ENCODE results near the gene DNAJC15.
"Not testable (repeated sequence)": the region's sequence is repeated elsewhere in the genome, so short reads cannot be mapped to it uniquely, and the experiment has no call there.

DNAJC15 gene

GRCh38 chr13:43074824-43075510, 51.6 kb downstream of the DNAJC15 start:
- Histone ChIP-seq H3K9me3 (ENCODE audit: insufficient read depth, low read depth, low read length) (no peaks in the 10 kb centered on the region), H3K27ac (ENCODE audit: low read depth, low read length) (no peak overlapping the region), H3K4me3 (ENCODE audit: low read length) (no peak overlapping the region), H3K4me1 (ENCODE audit: insufficient read depth, low read length) (peaks cover 49% of the 10 kb centered on the region), H3K27me3 (ENCODE audit: insufficient read depth, low read length) (no peaks in the 10 kb centered on the region), H3K36me3 (ENCODE audit: insufficient read depth, low read length) (peaks cover 17% of the 10 kb centered on the region; the same call in 1 of the 2 replicates), H3K9ac (ENCODE audit: low read depth, low read length) (no peak overlapping the region)
- WGBS: 96% methylated on average over 3 of the region's 3 CpGs

- not testable (repeated sequence) for H3K27ac ChIP-seq (ENCODE audit: low read depth, low read length); H3K9me3 ChIP-seq (ENCODE audit: insufficient read depth, low read depth, low read length); H3K27me3 ChIP-seq (ENCODE audit: insufficient read depth, low read length); H3K4me3 ChIP-seq (ENCODE audit: low read length); H3K9ac ChIP-seq (ENCODE audit: low read depth, low read length)
- Histone ChIP-seq H3K4me1 (ENCODE audit: insufficient read depth, low read length) (peaks cover 49% of the 10 kb centered on the region), H3K36me3 (ENCODE audit: insufficient read depth, low read length) (peaks cover 17% of the 10 kb centered on the region; the same call in 1 of the 2 replicates)
- WGBS: 95% methylated on average over 3 of the region's 3 CpGs
Observed at GRCh38 chr13:43075511-43075902, 52.1 kb downstream of the DNAJC15 start.

GRCh38 chr13:43077046-43077445, 53.7 kb downstream of the DNAJC15 start:
- Histone ChIP-seq H3K4me1 (ENCODE audit: insufficient read depth, low read length) (peaks cover 35% of the 10 kb centered on the region), H3K27me3 (ENCODE audit: insufficient read depth, low read length) (no peaks in the 10 kb centered on the region), H3K36me3 (ENCODE audit: insufficient read depth, low read length) (peaks cover 25% of the 10 kb centered on the region; the same call in 1 of the 2 replicates), H3K4me3 (ENCODE audit: low read length) (no peak overlapping the region), H3K9ac (ENCODE audit: low read depth, low read length) (no peak overlapping the region), H3K27ac (ENCODE audit: low read depth, low read length) (no peak overlapping the region), H3K9me3 (ENCODE audit: insufficient read depth, low read depth, low read length) (no peaks in the 10 kb centered on the region)
- WGBS: 80% methylated on average over 1 of the region's 1 CpG

- Histone ChIP-seq H3K27ac (ENCODE audit: low read depth, low read length) (no peak overlapping the region), H3K4me1 (ENCODE audit: insufficient read depth, low read length) (peaks cover 30% of the 10 kb centered on the region), H3K9me3 (ENCODE audit: insufficient read depth, low read depth, low read length) (no peaks in the 10 kb centered on the region), H3K4me3 (ENCODE audit: low read length) (no peak overlapping the region), H3K36me3 (ENCODE audit: insufficient read depth, low read length) (peaks cover 26% of the 10 kb centered on the region; the same call in 1 of the 2 replicates), H3K27me3 (ENCODE audit: insufficient read depth, low read length) (no peaks in the 10 kb centered on the region), H3K9ac (ENCODE audit: low read depth, low read length) (no peak overlapping the region)
- WGBS: 79% methylated on average over 1 of the region's 1 CpG
Observed at GRCh38 chr13:43077461-43077860, 54.1 kb downstream of the DNAJC15 start.

- 73% methylated on average over 4 of the region's 4 CpGs for WGBS
- H3K4me1 ChIP-seq (ENCODE audit: insufficient read depth, low read length): peaks cover 26% of the 10 kb centered on the region
- H3K27me3 ChIP-seq (ENCODE audit: insufficient read depth, low read length): no peaks in the 10 kb centered on the region
- H3K27ac ChIP-seq (ENCODE audit: low read depth, low read length): no peak overlapping the region
- no peak overlapping the region for H3K4me3 ChIP-seq (ENCODE audit: low read length)
- no peaks in the 10 kb centered on the region for H3K9me3 ChIP-seq (ENCODE audit: insufficient read depth, low read depth, low read length)
- no peak overlapping the region for H3K9ac ChIP-seq (ENCODE audit: low read depth, low read length)
- H3K36me3 ChIP-seq (ENCODE audit: insufficient read depth, low read length): peaks cover 28% of the 10 kb centered on the region; the same call in 1 of the 2 replicates
Observed at GRCh38 chr13:43077906-43078305, 54.5 kb downstream of the DNAJC15 start.

GRCh38 chr13:43078399-43078798, 55.0 kb downstream of the DNAJC15 start:
- Histone ChIP-seq H3K27me3 (ENCODE audit: insufficient read depth, low read length) (no peaks in the 10 kb centered on the region), H3K36me3 (ENCODE audit: insufficient read depth, low read length) (peaks cover 28% of the 10 kb centered on the region; the same call in 1 of the 2 replicates), H3K9me3 (ENCODE audit: insufficient read depth, low read depth, low read length) (no peaks in the 10 kb centered on the region), H3K9ac (ENCODE audit: low read depth, low read length) (no peak overlapping the region), H3K27ac (ENCODE audit: low read depth, low read length) (no peak overlapping the region), H3K4me1 (ENCODE audit: insufficient read depth, low read length) (peaks cover 21% of the 10 kb centered on the region), H3K4me3 (ENCODE audit: low read length) (no peak overlapping the region)
- 90% methylated on average over 3 of the region's 4 CpGs for WGBS

GRCh38 chr13:43079392-43079931, 56.1 kb downstream of the DNAJC15 start:
- no peaks in the 10 kb centered on the region for H3K9me3 ChIP-seq (ENCODE audit: insufficient read depth, low read depth, low read length)
- no peak overlapping the region for H3K9ac ChIP-seq (ENCODE audit: low read depth, low read length)
- peaks cover 28% of the 10 kb centered on the region; the same call in 1 of the 2 replicates for H3K36me3 ChIP-seq (ENCODE audit: insufficient read depth, low read length)
- peaks cover 18% of the 10 kb centered on the region for H3K4me1 ChIP-seq (ENCODE audit: insufficient read depth, low read length)
- H3K4me3 ChIP-seq (ENCODE audit: low read length): no peak overlapping the region
- 100% methylated on average over 1 of the region's 2 CpGs for WGBS
- H3K27ac ChIP-seq (ENCODE audit: low read depth, low read length): no peak overlapping the region
- no peaks in the 10 kb centered on the region for H3K27me3 ChIP-seq (ENCODE audit: insufficient read depth, low read length)

GRCh38 chr13:43080199-43080598, 56.8 kb downstream of the DNAJC15 start:
- no peak overlapping the region for H3K27ac ChIP-seq (ENCODE audit: low read depth, low read length)
- no peaks in the 10 kb centered on the region for H3K9me3 ChIP-seq (ENCODE audit: insufficient read depth, low read depth, low read length)
- H3K4me3 ChIP-seq (ENCODE audit: low read length): no peak overlapping the region
- WGBS: 98% methylated on average over 3 of the region's 3 CpGs
- peaks cover 28% of the 10 kb centered on the region; the same call in 1 of the 2 replicates for H3K36me3 ChIP-seq (ENCODE audit: insufficient read depth, low read length)
- no peak overlapping the region for H3K9ac ChIP-seq (ENCODE audit: low read depth, low read length)
- no peaks in the 10 kb centered on the region for H3K27me3 ChIP-seq (ENCODE audit: insufficient read depth, low read length)
- peaks cover 18% of the 10 kb centered on the region for H3K4me1 ChIP-seq (ENCODE audit: insufficient read depth, low read length)

GRCh38 chr13:43081866-43082265, 58.5 kb downstream of the DNAJC15 start:
- no peaks in the 10 kb centered on the region for H3K9me3 ChIP-seq (ENCODE audit: insufficient read depth, low read depth, low read length)
- peaks cover 33% of the 10 kb centered on the region; the same call in 1 of the 2 replicates for H3K36me3 ChIP-seq (ENCODE audit: insufficient read depth, low read length)
- no CpG with 5 or more reads among the region's 2 CpGs for whole genome bisulfite sequencing
- no peaks in the 10 kb centered on the region for H3K27me3 ChIP-seq (ENCODE audit: insufficient read depth, low read length)
- H3K4me3 ChIP-seq (ENCODE audit: low read length): no peak overlapping the region
- peaks cover 13% of the 10 kb centered on the region for H3K4me1 ChIP-seq (ENCODE audit: insufficient read depth, low read length)
- no peak overlapping the region for H3K27ac ChIP-seq (ENCODE audit: low read depth, low read length)
- no peak overlapping the region for H3K9ac ChIP-seq (ENCODE audit: low read depth, low read length)

- Histone ChIP-seq H3K4me3 (ENCODE audit: low read length) (no peak overlapping the region), H3K27me3 (ENCODE audit: insufficient read depth, low read length) (no peaks in the 10 kb centered on the region), H3K27ac (ENCODE audit: low read depth, low read length) (no peak overlapping the region), H3K4me1 (ENCODE audit: insufficient read depth, low read length) (no peaks in the 10 kb centered on the region), H3K9ac (ENCODE audit: low read depth, low read length) (no peak overlapping the region), H3K9me3 (ENCODE audit: insufficient read depth, low read depth, low read length) (no peaks in the 10 kb centered on the region), H3K36me3 (ENCODE audit: insufficient read depth, low read length) (peaks cover 47% of the 10 kb centered on the region; the same call in 1 of the 2 replicates)
Observed at GRCh38 chr13:43083750-43084149, 60.4 kb downstream of the DNAJC15 start.

- Histone ChIP-seq H3K9ac (ENCODE audit: low read depth, low read length) (no peak overlapping the region), H3K27ac (ENCODE audit: low read depth, low read length) (no peak overlapping the region)
Observed at GRCh38 chr13:43085545-43085944, 62.2 kb downstream of the DNAJC15 start.

More at GRCh38 chr13:43085545-43085944, 62.2 kb downstream of the DNAJC15 start:
- no peaks in the 10 kb centered on the region for H3K4me1 ChIP-seq (ENCODE audit: insufficient read depth, low read length)
- WGBS: 94% methylated on average over 1 of the region's 1 CpG
- peaks cover 4% of the 10 kb centered on the region; the same call in 1 of the 2 replicates for H3K9me3 ChIP-seq (ENCODE audit: insufficient read depth, low read depth, low read length)
- no peaks in the 10 kb centered on the region for H3K27me3 ChIP-seq (ENCODE audit: insufficient read depth, low read length)
- peaks cover 47% of the 10 kb centered on the region; the same call in 1 of the 2 replicates for H3K36me3 ChIP-seq (ENCODE audit: insufficient read depth, low read length)
- no peak overlapping the region for H3K4me3 ChIP-seq (ENCODE audit: low read length)

Data from HUES64 (cell line).